ENCODE results near the gene ATP10B. TPM values are rescaled to one million over a fixed set of nuclear protein-coding genes. Genes with fewer than 3 reads are reported as not detected.

The ATP10B gene
- total RNA-seq, 2 donors from 2014 or later: not detected

- Mint-ChIP-seq H3K36me3 (ENCODE audit: insufficient read depth in 2 of 2) (no peaks in the 10 kb centered on the region), H3K27me3 (ENCODE audit: low read depth) (peaks cover 23% of the 10 kb centered on the region), H3K27ac (no peak overlapping the region), H3K4me3 (no peak overlapping the region), H3K4me1 (ENCODE audit: low read depth) (no peaks in the 10 kb centered on the region), H3K9me3 (no peaks in the 10 kb centered on the region)
- no peak for DNase-seq
- no peak for ATAC-seq (replicated peaks in 1 of 2)
Measured at GRCh38 chr5:160620401-160620800, 231.6 kb downstream of the ATP10B start.

DNA sequence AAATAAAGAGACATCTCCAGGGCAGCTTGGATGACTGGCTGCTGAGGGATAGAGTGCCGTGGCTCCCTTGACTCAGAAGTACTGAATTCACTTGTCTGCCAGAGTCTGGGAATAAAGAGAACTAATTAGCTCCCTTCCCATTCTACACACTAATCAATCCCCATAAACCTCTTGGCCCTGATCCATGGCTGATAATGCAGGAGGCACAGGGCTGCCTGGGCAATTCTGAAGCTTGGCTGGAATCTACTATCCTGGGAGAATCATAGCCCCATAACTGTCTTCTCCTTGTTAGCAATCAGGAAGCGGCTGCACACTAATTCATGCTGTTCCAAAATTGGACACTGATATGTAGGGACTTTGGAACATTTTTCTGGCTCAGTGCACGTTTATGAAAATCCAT, 232.6 kb downstream of the ATP10B start:
- no peak for DNase-seq

DNA sequence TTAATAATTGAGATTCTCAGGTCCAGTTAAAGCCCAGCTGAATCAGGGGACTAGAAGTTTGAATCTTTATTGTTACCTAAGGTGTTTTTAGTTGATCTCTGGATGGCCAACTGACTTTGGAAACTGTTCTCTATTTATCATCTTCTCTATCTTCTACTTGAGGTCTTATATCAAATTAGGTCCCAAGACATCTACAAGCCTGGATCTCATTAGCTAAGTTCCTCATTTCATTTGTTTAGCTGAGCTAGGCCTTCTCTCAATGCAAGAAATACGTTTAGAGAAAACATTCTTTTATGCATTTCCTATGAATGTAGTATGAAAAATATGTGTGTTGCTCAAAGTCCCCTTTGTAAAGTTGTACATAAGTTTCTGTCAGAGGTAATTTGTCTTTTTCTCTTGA, 233.7 kb downstream of the ATP10B start:
- H3K4me1 Mint-ChIP-seq (ENCODE audit: low read depth): no peaks in the 10 kb centered on the region
- no peak for ATAC-seq (replicated peaks in 1 of 2)
- peaks cover 25% of the 10 kb centered on the region for H3K27me3 Mint-ChIP-seq (ENCODE audit: low read depth)
- H3K36me3 Mint-ChIP-seq (ENCODE audit: insufficient read depth in 2 of 2): no peaks in the 10 kb centered on the region
- DNase-seq: no peak
- H3K27ac Mint-ChIP-seq: no peak overlapping the region
- H3K4me3 Mint-ChIP-seq: no peak overlapping the region
- H3K9me3 Mint-ChIP-seq: no peaks in the 10 kb centered on the region

More for the DNA sequence above, 232.6 kb downstream of the ATP10B start:
- ATAC-seq (replicated peaks in 1 of 2): no peak
- peaks cover 29% of the 10 kb centered on the region for H3K27me3 Mint-ChIP-seq (ENCODE audit: low read depth)
- H3K4me3 Mint-ChIP-seq: no peak overlapping the region
- H3K4me1 Mint-ChIP-seq (ENCODE audit: low read depth): no peaks in the 10 kb centered on the region
- H3K36me3 Mint-ChIP-seq (ENCODE audit: insufficient read depth in 2 of 2): no peaks in the 10 kb centered on the region
- no peak overlapping the region for H3K27ac Mint-ChIP-seq
- no peaks in the 10 kb centered on the region for H3K9me3 Mint-ChIP-seq

DNA sequence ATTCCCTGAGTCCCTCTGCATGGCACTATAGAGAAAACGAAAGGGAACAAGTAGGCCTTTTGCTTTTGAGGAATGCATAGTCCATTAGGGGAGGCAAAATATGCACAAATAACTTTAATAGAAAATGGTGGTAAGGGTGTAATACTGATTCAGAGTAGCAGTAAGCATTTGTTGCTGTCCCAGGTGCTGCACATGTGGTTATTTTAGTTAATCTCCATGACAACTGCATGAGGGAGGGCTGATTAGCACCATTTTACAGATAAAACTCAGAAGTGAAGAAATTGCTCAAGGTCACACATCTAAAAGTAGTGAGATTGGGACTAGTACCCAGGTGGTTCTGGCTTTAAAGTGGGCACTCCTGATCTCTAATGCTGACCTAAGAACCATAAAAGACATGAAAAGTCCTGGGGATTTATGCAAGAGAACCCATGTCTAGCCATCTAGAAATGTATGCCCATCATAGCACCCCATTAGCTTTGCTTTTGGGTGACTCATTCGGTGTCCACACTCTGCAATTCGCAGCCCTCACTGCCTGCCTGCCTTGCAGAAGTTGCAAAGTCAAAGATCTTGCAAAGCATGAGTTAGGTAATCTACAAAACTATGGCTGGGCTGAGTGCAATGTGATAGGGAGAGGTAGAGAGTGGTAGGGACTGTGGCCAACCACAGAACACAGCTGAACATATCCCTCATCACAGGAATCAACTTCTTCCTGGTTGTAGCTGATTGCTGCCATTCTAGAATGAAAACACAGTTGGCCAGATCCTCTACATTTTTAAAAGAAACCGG, 235.1 kb downstream of the ATP10B start:
- H3K36me3 Mint-ChIP-seq (ENCODE audit: insufficient read depth in 2 of 2): no peaks in the 10 kb centered on the region
- H3K27me3 Mint-ChIP-seq (ENCODE audit: low read depth): peaks cover 16% of the 10 kb centered on the region
- no peak for DNase-seq
- H3K4me1 Mint-ChIP-seq (ENCODE audit: low read depth): no peaks in the 10 kb centered on the region
- no peak for ATAC-seq (replicated peaks in 1 of 2)
- H3K27ac Mint-ChIP-seq: no peak overlapping the region
- no peak overlapping the region for H3K4me3 Mint-ChIP-seq
- H3K9me3 Mint-ChIP-seq: no peaks in the 10 kb centered on the region

DNA sequence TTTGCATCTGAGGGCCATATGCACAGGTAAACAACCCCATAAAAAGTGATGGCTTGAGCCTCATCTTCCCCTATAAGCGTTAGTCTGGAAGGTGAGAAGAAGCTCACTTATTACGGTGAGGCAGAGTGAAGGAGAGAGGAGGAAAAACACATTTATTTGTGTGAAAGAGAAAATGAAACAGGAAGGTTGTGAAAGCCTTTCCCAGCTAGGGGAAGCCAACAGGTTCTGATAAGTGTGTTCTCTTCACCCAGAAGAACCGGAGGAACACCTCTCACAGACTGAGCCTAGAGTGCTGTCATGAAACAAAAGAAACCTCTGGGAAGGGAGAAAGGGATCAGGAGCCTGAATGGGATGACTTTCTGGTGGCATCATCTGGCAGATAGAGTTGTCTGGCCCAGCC, 237.9 kb downstream of the ATP10B start:
- Mint-ChIP-seq H3K27ac (no peak overlapping the region), H3K9me3 (peaks cover 0 to 2% of the 10 kb centered on the region in 2 donors), H3K36me3 (ENCODE audit: insufficient read depth in 2 of 2) (no peaks in the 10 kb centered on the region), H3K4me1 (ENCODE audit: low read depth) (no peaks in the 10 kb centered on the region), H3K27me3 (ENCODE audit: low read depth) (peaks cover 6% of the 10 kb centered on the region), H3K4me3 (no peak overlapping the region)
- no peak for DNase-seq
- ATAC-seq (replicated peaks in 1 of 2): no peak

GRCh38 chr5:160605266-160605665, 246.7 kb downstream of the ATP10B start:
- DNase-seq (no peak), ATAC-seq (replicated peaks in 1 of 2) (no peak)
- Mint-ChIP-seq H3K4me3 (no peak overlapping the region), H3K4me1 (ENCODE audit: low read depth) (peaks cover 6% of the 10 kb centered on the region), H3K27ac (no peak overlapping the region), H3K9me3 (peaks cover 0 to 2% of the 10 kb centered on the region in 2 donors), H3K27me3 (ENCODE audit: low read depth) (no peaks in the 10 kb centered on the region), H3K36me3 (ENCODE audit: insufficient read depth in 2 of 2) (peaks cover 0 to 2% of the 10 kb centered on the region in 2 donors)

DNA sequence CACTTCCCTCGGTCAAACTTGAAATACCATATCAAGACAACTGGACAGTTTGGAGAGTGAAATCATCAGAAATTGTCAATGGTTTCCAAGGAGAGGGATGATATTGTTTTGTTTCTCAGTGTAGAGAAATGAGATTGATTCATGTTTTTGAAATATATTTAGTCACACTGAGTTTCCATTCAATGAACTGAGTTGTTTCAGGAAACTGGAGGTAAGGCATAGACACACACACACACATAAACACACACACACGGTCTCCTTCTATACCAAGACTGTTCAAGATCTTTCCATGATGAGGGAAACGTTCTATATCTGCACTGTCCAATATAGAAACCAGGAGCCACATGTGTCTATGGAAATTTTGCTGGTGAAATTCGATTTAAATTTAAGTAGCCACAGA, 247.5 kb downstream of the ATP10B start:
- Mint-ChIP-seq H3K9me3 (no peaks in the 10 kb centered on the region), H3K27ac (no peak overlapping the region), H3K27me3 (ENCODE audit: low read depth) (no peaks in the 10 kb centered on the region), H3K4me1 (ENCODE audit: low read depth) (peaks cover 6% of the 10 kb centered on the region), H3K4me3 (no peak overlapping the region), H3K36me3 (ENCODE audit: insufficient read depth in 2 of 2) (peaks cover 0 to 2% of the 10 kb centered on the region in 2 donors)
- DNase-seq (no peak), ATAC-seq (replicated peaks in 1 of 2) (peak in 1 of 2 donors; percentile 45)

- Mint-ChIP-seq H3K4me1 (ENCODE audit: low read depth) (peaks cover 6% of the 10 kb centered on the region), H3K36me3 (ENCODE audit: insufficient read depth in 2 of 2) (no peaks in the 10 kb centered on the region)
Measured at GRCh38 chr5:160602744-160603143, 249.3 kb downstream of the ATP10B start.

DNA sequence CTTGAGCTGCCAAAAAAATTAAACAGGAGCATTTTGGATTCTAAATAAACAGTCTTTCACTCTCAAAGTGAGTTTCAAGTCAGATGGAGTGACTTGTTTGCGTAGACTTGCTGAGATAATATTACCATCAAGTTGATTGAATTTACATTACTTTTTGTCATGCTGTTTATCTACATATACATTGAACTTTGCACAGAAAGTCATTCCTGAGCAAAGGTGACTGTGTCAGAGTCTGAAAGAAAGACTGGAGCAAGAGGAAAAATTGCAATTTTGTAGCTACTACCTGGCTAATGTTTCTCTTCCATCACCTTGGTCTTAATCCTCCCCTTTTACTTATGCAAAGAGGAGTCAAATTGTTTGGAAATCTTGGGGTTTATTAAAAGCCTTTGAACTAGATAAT, 251.0 kb downstream of the ATP10B start:
- no peaks in the 10 kb centered on the region for H3K9me3 Mint-ChIP-seq
- no peak overlapping the region for H3K27ac Mint-ChIP-seq
- no peak for ATAC-seq (replicated peaks in 1 of 2)

More at GRCh38 chr5:160602744-160603143, 249.3 kb downstream of the ATP10B start:
- H3K27me3 Mint-ChIP-seq (ENCODE audit: low read depth): no peaks in the 10 kb centered on the region
- H3K4me3 Mint-ChIP-seq: no peak overlapping the region
- ATAC-seq (replicated peaks in 1 of 2): no peak
- no peak overlapping the region for H3K27ac Mint-ChIP-seq
- H3K9me3 Mint-ChIP-seq: no peaks in the 10 kb centered on the region
- DNase-seq: no peak

DNA sequence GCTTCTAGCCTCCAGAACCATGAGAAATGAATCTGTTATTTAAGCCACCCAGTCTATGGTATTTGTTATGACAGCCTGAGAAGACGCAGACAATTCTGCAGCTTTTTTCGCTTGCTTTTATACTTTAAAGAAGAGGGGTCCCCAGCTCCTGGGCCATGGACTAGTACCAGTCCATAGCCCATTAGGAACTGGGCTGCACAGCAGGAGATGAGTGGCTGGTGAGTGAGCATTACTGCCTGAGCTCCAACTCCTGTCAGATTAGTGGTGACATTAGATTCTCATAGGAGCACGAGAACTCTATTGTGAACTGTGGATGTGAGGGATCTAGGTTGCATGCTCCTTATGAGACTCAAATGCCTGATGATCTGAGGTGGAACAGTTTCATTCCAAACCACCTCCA, 278.7 kb downstream of the ATP10B start:
- H3K27me3 Mint-ChIP-seq (ENCODE audit: low read depth): peaks cover 15% of the 10 kb centered on the region
- H3K4me1 Mint-ChIP-seq (ENCODE audit: low read depth): no peaks in the 10 kb centered on the region
- H3K36me3 Mint-ChIP-seq (ENCODE audit: insufficient read depth in 2 of 2): no peaks in the 10 kb centered on the region
- no peak overlapping the region for H3K4me3 Mint-ChIP-seq
- DNase-seq (no peak), ATAC-seq (replicated peaks in 1 of 2) (no peak)
- no peaks in the 10 kb centered on the region for H3K9me3 Mint-ChIP-seq
- H3K27ac Mint-ChIP-seq: no peak overlapping the region

More for the DNA sequence above, 251.0 kb downstream of the ATP10B start:
- DNase-seq: no peak
- no peaks in the 10 kb centered on the region for H3K36me3 Mint-ChIP-seq (ENCODE audit: insufficient read depth in 2 of 2)
- H3K27me3 Mint-ChIP-seq (ENCODE audit: low read depth): no peaks in the 10 kb centered on the region
- H3K4me1 Mint-ChIP-seq (ENCODE audit: low read depth): peaks cover 6% of the 10 kb centered on the region
- no peak overlapping the region for H3K4me3 Mint-ChIP-seq

- Mint-ChIP-seq H3K4me3 (no peak overlapping the region), H3K27me3 (ENCODE audit: low read depth) (peaks cover 20% of the 10 kb centered on the region), H3K4me1 (ENCODE audit: low read depth) (no peaks in the 10 kb centered on the region), H3K9me3 (no peaks in the 10 kb centered on the region), H3K36me3 (ENCODE audit: insufficient read depth in 2 of 2) (no peaks in the 10 kb centered on the region), H3K27ac (no peak overlapping the region)
- DNase-seq (no peak), ATAC-seq (replicated peaks in 1 of 2) (no peak)
Measured at GRCh38 chr5:160567031-160567705, 284.8 kb downstream of the ATP10B start.

GRCh38 chr5:160565376-160565775, 286.6 kb downstream of the ATP10B start:
- H3K36me3 Mint-ChIP-seq (ENCODE audit: insufficient read depth in 2 of 2): no peaks in the 10 kb centered on the region
- H3K27me3 Mint-ChIP-seq (ENCODE audit: low read depth): peaks cover 16% of the 10 kb centered on the region
- H3K9me3 Mint-ChIP-seq: no peaks in the 10 kb centered on the region
- no peak for DNase-seq
- H3K4me3 Mint-ChIP-seq: no peak overlapping the region
- no peak overlapping the region for H3K27ac Mint-ChIP-seq
- no peak for ATAC-seq (replicated peaks in 1 of 2)
- no peaks in the 10 kb centered on the region for H3K4me1 Mint-ChIP-seq (ENCODE audit: low read depth)

DNA sequence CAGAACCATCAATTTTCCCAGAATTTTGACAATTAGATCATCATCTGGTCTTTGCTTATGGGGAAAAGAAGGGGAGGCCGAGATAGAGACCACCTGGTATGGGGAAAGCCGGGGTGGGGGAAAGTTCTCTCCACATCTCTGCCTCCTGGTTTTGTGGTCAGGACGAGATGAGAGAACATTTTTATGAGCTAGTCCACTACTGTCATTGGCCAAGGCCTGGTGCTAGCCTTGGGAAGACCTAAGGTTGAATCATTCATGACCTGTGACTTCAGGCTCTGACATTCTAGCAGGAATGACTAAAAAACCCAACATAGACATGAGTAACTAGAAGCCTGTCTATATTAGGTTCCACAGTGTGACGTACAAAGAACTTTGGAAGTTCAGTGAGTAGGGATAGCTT, 295.2 kb downstream of the ATP10B start:
- Mint-ChIP-seq H3K9me3 (no peaks in the 10 kb centered on the region), H3K27me3 (ENCODE audit: low read depth) (peaks cover 4% of the 10 kb centered on the region), H3K4me1 (ENCODE audit: low read depth) (no peaks in the 10 kb centered on the region), H3K4me3 (no peak overlapping the region), H3K27ac (no peak overlapping the region), H3K36me3 (ENCODE audit: insufficient read depth in 2 of 2) (no peaks in the 10 kb centered on the region)
- DNase-seq (no peak), ATAC-seq (replicated peaks in 1 of 2) (no peak)
